ENCODE data around the gene OR8D2.

OR8D2 gene, protein sequence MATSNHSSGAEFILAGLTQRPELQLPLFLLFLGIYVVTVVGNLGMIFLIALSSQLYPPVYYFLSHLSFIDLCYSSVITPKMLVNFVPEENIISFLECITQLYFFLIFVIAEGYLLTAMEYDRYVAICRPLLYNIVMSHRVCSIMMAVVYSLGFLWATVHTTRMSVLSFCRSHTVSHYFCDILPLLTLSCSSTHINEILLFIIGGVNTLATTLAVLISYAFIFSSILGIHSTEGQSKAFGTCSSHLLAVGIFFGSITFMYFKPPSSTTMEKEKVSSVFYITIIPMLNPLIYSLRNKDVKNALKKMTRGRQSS

GRCh38 chr11:124320097-124320496 lies at the start of gene OR8D2:
Gene OR8D2, minus strand, starts transcription at chr11:124320197. Its CDS starts 0 bp downstream, at chr11:124320197.
- no peak for DNase-seq

DNA sequence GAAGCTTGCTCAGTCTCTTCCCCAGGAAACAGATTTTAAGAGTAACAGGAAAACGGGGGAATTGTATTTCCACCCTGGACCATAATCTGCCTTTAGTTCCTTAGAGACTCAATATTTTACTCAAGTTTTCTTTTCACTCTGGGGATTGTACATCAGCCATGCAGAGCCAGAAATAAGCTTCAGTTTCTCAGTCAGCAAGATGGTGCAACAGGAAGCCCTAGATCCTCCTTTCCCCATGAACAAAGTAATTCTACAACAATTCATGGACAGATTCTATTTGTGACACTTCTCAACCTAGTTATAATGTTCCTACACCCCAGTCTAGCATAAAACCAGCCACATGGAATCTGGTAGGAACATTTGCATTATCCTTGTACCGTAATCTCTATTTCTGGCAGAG lies 39.6 kb upstream of the OR8D2 start:
- no peak for DNase-seq

- no peak for DNase-seq
Observed at GRCh38 chr11:124346311-124346955, 26.4 kb upstream of the OR8D2 start.

- DNase-seq: no peak
Observed at GRCh38 chr11:124344346-124344745, 24.3 kb upstream of the OR8D2 start.

DNA sequence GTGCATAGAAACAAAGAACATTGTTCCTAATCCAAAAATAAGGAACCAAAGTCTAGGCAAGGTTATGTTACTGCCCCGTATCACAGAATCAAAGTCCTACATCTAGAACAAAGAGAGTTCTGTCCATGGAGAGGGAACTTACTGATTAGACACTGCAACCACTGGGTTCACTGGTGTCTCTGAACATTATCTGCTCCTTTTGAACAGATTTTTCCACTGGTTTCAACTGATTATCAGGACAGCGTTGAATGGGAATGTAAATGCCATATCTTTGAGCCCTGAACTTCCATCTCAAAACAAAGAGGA lies 20.1 kb upstream of the OR8D2 start:
- no peak for DNase-seq

DNA sequence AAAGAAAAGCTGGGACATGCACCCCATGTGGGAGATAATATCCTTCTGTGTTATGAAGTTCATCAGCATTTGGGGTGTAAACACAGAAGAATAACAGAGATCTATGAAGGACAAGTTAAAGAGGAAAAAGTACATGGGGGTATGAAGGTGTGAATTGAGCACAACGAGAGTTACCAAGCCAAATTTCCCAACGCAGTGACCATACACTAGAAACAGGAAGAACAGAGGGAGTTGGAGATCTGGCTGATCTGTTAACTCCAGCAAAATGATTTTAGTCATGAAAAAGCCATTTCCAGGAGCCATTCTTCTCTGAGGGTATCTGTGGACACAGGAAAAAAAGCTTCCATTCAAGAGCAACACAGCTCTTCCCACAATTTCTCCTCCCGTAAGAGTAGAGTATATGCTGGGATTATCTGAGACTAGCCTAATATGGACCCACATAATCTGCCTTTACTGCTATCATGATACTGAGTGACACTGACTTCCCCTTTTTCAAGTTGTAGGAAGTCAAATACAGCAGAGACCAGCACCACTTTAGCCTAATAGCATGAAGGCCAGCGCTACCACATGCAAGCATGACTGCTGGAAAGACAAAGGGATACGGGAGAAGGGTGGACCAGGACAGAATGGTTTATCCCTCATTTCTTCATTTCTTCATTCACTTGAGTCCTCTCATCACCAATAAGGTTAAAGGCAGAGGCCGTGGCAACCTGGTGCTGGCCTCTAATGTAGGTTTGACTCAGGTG lies 19.6 kb upstream of the OR8D2 start:
- no peak for DNase-seq

GRCh38 chr11:124331873-124332272 lies 11.9 kb upstream of the OR8D2 start:
- DNase-seq: no peak

GRCh38 chr11:124329787-124330478 lies 9.9 kb upstream of the OR8D2 start:
- DNase-seq: no peak

DNA sequence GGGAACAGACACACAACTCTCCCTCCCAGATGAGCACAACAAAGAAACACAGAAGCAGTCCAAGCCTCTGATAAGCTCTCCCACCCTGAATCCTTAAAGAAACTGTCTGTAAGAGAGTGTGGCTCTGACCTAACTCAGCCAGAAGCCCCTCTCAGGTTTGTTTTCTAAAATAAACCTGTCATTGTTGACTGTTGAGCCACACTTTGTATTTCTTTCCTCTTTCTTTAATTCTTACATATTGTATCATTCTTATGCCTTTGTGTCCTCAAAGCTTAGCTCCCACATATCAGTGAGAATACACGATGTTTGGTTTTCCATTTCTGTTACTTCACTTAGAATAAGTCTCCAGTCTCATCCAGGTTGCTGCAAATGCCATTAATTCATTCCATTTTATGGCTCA lies 7.8 kb upstream of the OR8D2 start:
- DNase-seq: no peak

DNA sequence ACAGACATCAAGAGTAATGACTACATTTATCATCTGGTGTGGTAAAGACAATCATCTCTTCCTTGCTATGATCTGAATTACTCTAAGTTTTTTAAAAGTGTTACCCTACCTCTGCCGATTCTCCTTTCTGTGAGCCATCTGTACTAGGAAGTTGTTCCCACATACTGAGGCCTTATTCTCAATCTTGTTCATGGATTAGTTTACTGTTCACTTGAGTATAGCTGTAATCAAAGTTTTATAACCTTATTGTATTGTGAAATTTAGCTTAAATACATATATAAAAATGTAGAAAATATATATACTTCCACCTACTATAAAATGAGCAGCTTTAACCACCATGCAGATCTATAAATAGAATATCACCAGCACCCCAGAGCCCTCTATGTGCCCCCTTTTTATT lies 2.4 kb upstream of the OR8D2 start:
- DNase-seq: no peak

DNA sequence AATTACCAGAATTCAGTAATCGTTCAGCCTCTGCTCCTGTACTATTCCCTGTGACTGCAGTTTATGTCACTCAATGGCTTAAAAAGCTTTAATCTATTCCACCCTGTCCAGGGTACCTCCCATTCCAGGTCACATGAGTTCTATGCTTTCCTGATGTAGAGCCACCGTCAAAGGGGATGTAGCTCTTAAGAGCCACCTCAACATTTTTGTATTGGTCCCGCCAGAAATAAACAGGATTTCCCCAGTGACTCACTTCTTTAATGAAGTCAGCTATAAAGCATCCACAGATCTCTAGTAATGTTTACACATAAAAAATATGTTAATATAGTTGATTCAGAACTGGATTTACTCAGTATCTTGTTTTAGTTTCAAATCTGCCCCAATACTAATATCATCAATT lies 4.9 kb downstream of the OR8D2 start:
- DNase-seq: no peak

- DNase-seq: no peak
Observed at GRCh38 chr11:124313849-124314248, 6.1 kb downstream of the OR8D2 start, which contains the start of gene OR8D1. Gene OR8D1, minus strand, starts transcription at chr11:124313949. Its CDS starts 3,183 bp downstream, at chr11:124310766.

DNA sequence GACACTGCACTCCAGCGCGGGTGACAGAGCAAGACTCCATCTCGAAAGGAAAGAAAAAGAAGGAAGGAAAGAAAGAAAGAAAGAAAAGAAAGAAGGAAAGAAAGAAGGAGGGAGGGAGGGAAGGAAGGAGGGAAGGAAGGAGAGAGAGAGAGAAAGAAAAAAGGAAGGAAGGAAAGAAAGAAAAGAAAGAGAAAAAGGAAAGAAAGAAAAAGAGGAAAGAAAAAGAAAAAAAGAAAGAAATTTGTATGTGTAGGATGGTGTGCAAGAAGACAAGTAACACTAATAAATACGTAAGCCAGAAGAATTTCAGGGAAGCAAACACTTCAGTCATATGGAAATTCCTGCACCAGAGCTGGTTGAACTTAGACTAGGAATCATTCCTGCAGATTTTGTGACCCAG lies 6.9 kb downstream of the OR8D2 start:
- no peak for DNase-seq

GRCh38 chr11:124311670-124312069 lies 8.3 kb downstream of the OR8D2 start:
- DNase-seq: no peak

GRCh38 chr11:124311269-124311668 lies 8.7 kb downstream of the OR8D2 start:
- DNase-seq: no peak

DNA sequence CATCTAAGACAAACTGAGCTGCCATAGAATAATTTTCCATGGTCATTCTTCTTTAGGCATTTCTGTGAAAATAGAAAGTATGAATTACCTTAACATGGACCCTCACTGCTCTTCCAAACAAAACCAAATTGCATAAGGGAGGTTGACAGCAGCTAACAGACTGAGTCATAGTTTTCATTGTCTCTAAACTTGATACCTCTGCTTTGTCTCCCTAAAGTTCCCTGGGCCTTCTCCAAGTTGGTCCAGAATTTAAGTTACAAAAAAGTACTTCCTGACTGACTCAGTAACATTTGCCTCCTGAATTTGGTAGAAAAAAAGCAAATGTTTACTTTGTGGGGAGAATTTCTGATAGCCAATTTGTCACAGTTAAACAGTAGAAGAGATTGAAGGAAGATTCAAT lies 9.3 kb downstream of the OR8D2 start:
- no peak for DNase-seq

- no peak for DNase-seq
Observed at GRCh38 chr11:124307093-124307492, 12.9 kb downstream of the OR8D2 start.

- no peak for DNase-seq
Observed at GRCh38 chr11:124302347-124303125, 17.5 kb downstream of the OR8D2 start.

- DNase-seq: no peak
Observed at GRCh38 chr11:124301548-124301947, 18.4 kb downstream of the OR8D2 start.

GRCh38 chr11:124297921-124298320 lies 22.1 kb downstream of the OR8D2 start:
- DNase-seq: no peak

DNA sequence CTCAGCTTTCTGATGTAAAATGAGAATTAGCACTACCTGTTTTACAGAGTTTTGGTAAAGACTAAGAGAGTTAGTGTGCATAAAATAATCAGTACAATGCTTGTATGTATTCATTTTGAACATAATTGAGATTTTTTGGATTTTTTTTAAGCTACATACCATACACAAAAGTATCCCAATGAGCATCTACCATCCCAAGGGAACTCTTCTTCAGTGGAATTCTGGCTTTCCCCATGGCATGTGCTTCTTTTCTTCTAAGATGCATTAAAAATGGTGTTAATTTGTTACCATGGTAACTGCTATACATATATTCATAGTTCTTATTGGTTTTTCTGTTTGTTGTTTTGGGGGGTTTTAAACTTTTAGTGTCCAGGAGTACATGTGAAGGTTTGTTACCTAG lies 24.0 kb downstream of the OR8D2 start:
- no peak for DNase-seq

- no peak for DNase-seq
Observed at GRCh38 chr11:124294687-124295086, 25.3 kb downstream of the OR8D2 start.
